Measurements from ENCODE around the gene SEC23B. TPM values are rescaled to one million over a fixed set of nuclear protein-coding genes. Genes with fewer than 3 reads are reported as not detected.
"Not testable (repeated sequence)": the region's sequence is repeated elsewhere in the genome, so short reads cannot be mapped to it uniquely, and the experiment has no call there.

The SEC23B gene
- total RNA-seq, 2 experiments from 2014 or later, result 95.3 to 119 TPM

GRCh38 chr20:18496740-18497592 is 10.8 kb upstream of the SEC23B start, which contains the start of gene RBBP9:
RBBP9 (minus strand) TSS chr20:18497225; CDS start chr20:18497167, 58 bp downstream.
- no peaks in the 10 kb centered on the region for H3K9me3 Mint-ChIP-seq (ENCODE audit: low read depth)
- ChIA-PET CTCF (interaction anchor here (0.6 to 2.6 kb wide), 5 partner anchors 10 to 110 kb away, joined by 3 to 19 read pairs (median 4); partner anchors contain the start of gene SEC23B), POLR2A (interaction anchor here (0.6 to 3.3 kb wide), 3 partner anchors 10 to 76 kb away, joined by 3 to 28 read pairs (median 12); partner anchors contain the start of genes DZANK1, POLR3F and SEC23B)
- peak within 1 kb of the TSS; percentile 83 for H3K27ac Mint-ChIP-seq
- DNase-seq, result peak; percentile 88
- peaks cover 12% of the 10 kb centered on the region for H3K4me1 Mint-ChIP-seq
- no peaks in the 10 kb centered on the region for H3K27me3 Mint-ChIP-seq
- intact Hi-C loops (cut with DNase I, micrococcal nuclease), result loop anchor here (1.0 to 2.0 kb wide), 4 partner anchors 10 to 208 kb away; partner anchors contain the start of genes DZANK1 (in 2 of the 2), POLR3F (in 2 of the 2), SEC23B (in 2 of the 2) and ZNF133 (in 1 of the 2)
- H3K4me3 Mint-ChIP-seq, result peak within 1 kb of the TSS; percentile 97
- peaks cover 6% of the 10 kb centered on the region for H3K36me3 Mint-ChIP-seq (ENCODE audit: low read depth)
- ATAC-seq, result peak; percentile 99

GRCh38 chr20:18497603-18498002 is 10.1 kb upstream of the SEC23B start:
- no peaks in the 10 kb centered on the region for H3K27me3 Mint-ChIP-seq
- POLR2A ChIA-PET, result interaction anchor here (2.5 to 3.3 kb wide), 2 partner anchors 9 to 30 kb away, joined by 12 to 28 read pairs; partner anchors contain the start of genes DZANK1, POLR3F and SEC23B
- CTCF ChIA-PET, result interaction anchor here (0.6 to 2.6 kb wide), 5 partner anchors 9 to 526 kb away, joined by 3 to 19 read pairs (median 4); partner anchors contain the start of gene SEC23B
- intact Hi-C loops (cut with DNase I, micrococcal nuclease), result loop anchor here (1.0 to 2.0 kb wide), 4 partner anchors 10 to 209 kb away; partner anchors contain the start of genes DZANK1 (in 2 of the 2), POLR3F (in 2 of the 2), SEC23B (in 2 of the 2) and ZNF133 (in 1 of the 2)
- ATAC-seq (no peak), DNase-seq (no peak)
- H3K36me3 Mint-ChIP-seq (ENCODE audit: low read depth), result peaks cover 6% of the 10 kb centered on the region
- H3K4me1 Mint-ChIP-seq, result peaks cover 12% of the 10 kb centered on the region
- peak overlapping the region; percentile 83 for H3K27ac Mint-ChIP-seq
- no peaks in the 10 kb centered on the region for H3K9me3 Mint-ChIP-seq (ENCODE audit: low read depth)
- peak overlapping the region; percentile 97 for H3K4me3 Mint-ChIP-seq

DNA sequence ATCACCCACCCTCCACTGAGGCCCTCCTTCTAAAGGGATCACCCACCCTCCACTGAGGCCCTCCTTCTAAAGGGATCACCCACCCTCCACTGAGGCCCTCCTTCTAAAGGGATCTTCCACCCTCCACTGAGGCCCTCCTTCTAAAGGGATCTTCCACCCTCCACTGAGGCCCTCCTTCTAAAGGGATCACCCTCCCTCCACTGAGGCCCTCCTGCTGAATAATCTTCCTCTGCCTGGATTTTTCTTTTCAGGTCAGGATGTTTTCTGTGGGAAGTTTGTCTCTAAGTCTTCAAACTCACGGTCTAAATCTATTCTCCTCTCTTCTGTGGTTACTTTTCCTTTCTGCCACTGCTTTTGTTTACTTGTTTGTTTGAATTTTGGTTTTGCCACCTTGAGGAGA is 6.1 kb upstream of the SEC23B start:
- DNase-seq; POLR2A ChIA-PET; ATAC-seq; H3K36me3 Mint-ChIP-seq (ENCODE audit: low read depth); H3K4me3 Mint-ChIP-seq; H3K4me1 Mint-ChIP-seq; CTCF ChIA-PET; H3K27me3 Mint-ChIP-seq; H3K27ac Mint-ChIP-seq; H3K9me3 Mint-ChIP-seq (ENCODE audit: low read depth): not testable (repeated sequence)
- intact Hi-C loops (cut with DNase I, micrococcal nuclease), result loop anchor here in 1 of 2 experiments (10.0 kb wide), 1 partner anchor 507 kb away; no protein-coding TSS in a partner anchor

- Mint-ChIP-seq H3K4me1 (peaks cover 26% of the 10 kb centered on the region), H3K4me3 (no peak overlapping the region), H3K9me3 (ENCODE audit: low read depth) (no peaks in the 10 kb centered on the region), H3K36me3 (ENCODE audit: low read depth) (peaks cover 16% of the 10 kb centered on the region), H3K27ac (no peak overlapping the region), H3K27me3 (no peaks in the 10 kb centered on the region)
- CTCF ChIA-PET, result no interaction called here
- POLR2A ChIA-PET, result no interaction called here
- DNase-seq (no peak), ATAC-seq (no peak)
- intact Hi-C loops (cut with DNase I, micrococcal nuclease), result loop anchor here (5.0 to 10.0 kb wide), 3 partner anchors 510 to 1513 kb away; partner anchors contain the start of genes NAA20 (in 1 of the 2) and RRBP1 (in 1 of the 2)
Measured at GRCh38 chr20:18504479-18505060, 3.2 kb upstream of the SEC23B start.

- POLR2A ChIA-PET, result interaction anchor here (0.7 to 2.3 kb wide), 7 partner anchors 10 to 825 kb away, joined by 3 to 28 read pairs (median 5); partner anchors contain the start of genes DZANK1, POLR3F, RBBP9 and RRBP1
Measured at GRCh38 chr20:18506744-18507143, 996 bp upstream of the SEC23B start.

GRCh38 chr20:18511571-18511970 is 3.8 kb downstream of the SEC23B start:
- Mint-ChIP-seq H3K4me1 (peaks cover 58% of the 10 kb centered on the region), H3K9me3 (ENCODE audit: low read depth) (no peaks in the 10 kb centered on the region), H3K27ac (no peak overlapping the region), H3K27me3 (no peaks in the 10 kb centered on the region), H3K4me3 (no peak overlapping the region), H3K36me3 (ENCODE audit: low read depth) (peaks cover 53% of the 10 kb centered on the region)
- intact Hi-C loops (cut with DNase I, micrococcal nuclease), result no loop called here
- DNase-seq, result no peak
- ChIA-PET CTCF (no interaction called here), POLR2A (no interaction called here)
- no peak for ATAC-seq

More at GRCh38 chr20:18506744-18507143, 996 bp upstream of the SEC23B start:
- peak overlapping the region; percentile 100 for H3K27ac Mint-ChIP-seq
- H3K36me3 Mint-ChIP-seq (ENCODE audit: low read depth), result peaks cover 33% of the 10 kb centered on the region
- no peaks in the 10 kb centered on the region for H3K9me3 Mint-ChIP-seq (ENCODE audit: low read depth)
- CTCF ChIA-PET, result interaction anchor here (0.7 to 2.4 kb wide), 10 partner anchors 9 to 1004 kb away, joined by 3 to 19 read pairs (median 3); partner anchors contain the start of genes DZANK1, RBBP9 and SMIM26
- DNase-seq, result peak; percentile 62
- peak; percentile 17 for ATAC-seq
- peaks cover 46% of the 10 kb centered on the region for H3K4me1 Mint-ChIP-seq
- H3K4me3 Mint-ChIP-seq, result peak overlapping the region; percentile 99
- H3K27me3 Mint-ChIP-seq, result no peaks in the 10 kb centered on the region
- intact Hi-C loops (cut with DNase I, micrococcal nuclease), result loop anchor here (1.0 to 10.0 kb wide), 18 partner anchors 9 to 1546 kb away; partner anchors contain the start of genes DZANK1 (in 2 of the 2), MGME1 (in 2 of the 2), NAA20 (in 2 of the 2) and POLR3F (in 2 of the 2)

DNA sequence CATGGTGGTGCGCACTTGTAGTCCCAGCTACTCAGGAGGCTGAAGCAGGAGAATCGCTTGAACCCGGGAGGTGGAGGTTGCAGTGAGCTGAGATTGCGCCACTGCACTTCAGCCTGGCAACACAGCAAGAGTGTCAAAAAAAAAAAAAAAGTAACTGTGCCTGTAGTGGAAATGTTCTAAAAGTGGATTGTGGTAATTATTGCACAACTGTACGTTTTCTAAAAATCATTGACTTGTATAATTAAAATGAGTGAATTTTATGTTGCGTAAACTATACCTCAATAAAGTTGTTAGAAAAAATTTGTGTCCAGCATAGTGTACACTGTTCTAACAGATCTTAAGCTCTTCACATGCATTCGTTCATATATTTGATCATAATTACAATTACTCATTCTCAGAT is 5.5 kb downstream of the SEC23B start:
- H3K36me3 Mint-ChIP-seq (ENCODE audit: low read depth), result peaks cover 47% of the 10 kb centered on the region
- ChIA-PET POLR2A (no interaction called here), CTCF (no interaction called here)
- H3K4me1 Mint-ChIP-seq, result peaks cover 48% of the 10 kb centered on the region
- no peak overlapping the region for H3K4me3 Mint-ChIP-seq
- DNase-seq (no peak), ATAC-seq (no peak)
- no peaks in the 10 kb centered on the region for H3K9me3 Mint-ChIP-seq (ENCODE audit: low read depth)
- intact Hi-C loops (cut with DNase I, micrococcal nuclease), result no loop called here
- no peaks in the 10 kb centered on the region for H3K27me3 Mint-ChIP-seq
- no peak overlapping the region for H3K27ac Mint-ChIP-seq

GRCh38 chr20:18514127-18514526 is 6.4 kb downstream of the SEC23B start:
- ChIA-PET CTCF (no interaction called here), POLR2A (no interaction called here)
- Mint-ChIP-seq H3K9me3 (ENCODE audit: low read depth) (no peaks in the 10 kb centered on the region), H3K4me1 (peaks cover 41% of the 10 kb centered on the region), H3K27me3 (no peaks in the 10 kb centered on the region), H3K27ac (no peak overlapping the region), H3K4me3 (no peak overlapping the region), H3K36me3 (ENCODE audit: low read depth) (peaks cover 42% of the 10 kb centered on the region)
- no peak for ATAC-seq
- no peak for DNase-seq
- intact Hi-C loops (cut with DNase I, micrococcal nuclease), result no loop called here

GRCh38 chr20:18515973-18516372 is 8.2 kb downstream of the SEC23B start:
- no peak for DNase-seq
- Mint-ChIP-seq H3K4me3 (no peak overlapping the region), H3K9me3 (ENCODE audit: low read depth) (no peaks in the 10 kb centered on the region), H3K27me3 (no peaks in the 10 kb centered on the region), H3K36me3 (ENCODE audit: low read depth) (peaks cover 27% of the 10 kb centered on the region), H3K4me1 (peaks cover 24% of the 10 kb centered on the region), H3K27ac (no peak overlapping the region)
- ChIA-PET CTCF (interaction anchor here (0.6 to 1.1 kb wide), 3 partner anchors 9 to 285 kb away, joined by 3 to 4 read pairs (median 3); partner anchors contain the start of gene SEC23B), POLR2A (interaction anchor here (0.8 kb wide), 1 partner anchor 80 kb away, joined by 5 read pairs; no protein-coding TSS in a partner anchor)
- ATAC-seq, result no peak
- intact Hi-C loops (cut with DNase I, micrococcal nuclease), result no loop called here

GRCh38 chr20:18522066-18522465 is 14.3 kb downstream of the SEC23B start:
- H3K27ac Mint-ChIP-seq; DNase-seq; ATAC-seq; H3K4me3 Mint-ChIP-seq; CTCF ChIA-PET; H3K9me3 Mint-ChIP-seq (ENCODE audit: low read depth); H3K27me3 Mint-ChIP-seq; H3K4me1 Mint-ChIP-seq; intact Hi-C loops (cut with DNase I, micrococcal nuclease); POLR2A ChIA-PET: not testable (repeated sequence)
- H3K36me3 Mint-ChIP-seq (ENCODE audit: low read depth), result peaks cover 14% of the 10 kb centered on the region

DNA sequence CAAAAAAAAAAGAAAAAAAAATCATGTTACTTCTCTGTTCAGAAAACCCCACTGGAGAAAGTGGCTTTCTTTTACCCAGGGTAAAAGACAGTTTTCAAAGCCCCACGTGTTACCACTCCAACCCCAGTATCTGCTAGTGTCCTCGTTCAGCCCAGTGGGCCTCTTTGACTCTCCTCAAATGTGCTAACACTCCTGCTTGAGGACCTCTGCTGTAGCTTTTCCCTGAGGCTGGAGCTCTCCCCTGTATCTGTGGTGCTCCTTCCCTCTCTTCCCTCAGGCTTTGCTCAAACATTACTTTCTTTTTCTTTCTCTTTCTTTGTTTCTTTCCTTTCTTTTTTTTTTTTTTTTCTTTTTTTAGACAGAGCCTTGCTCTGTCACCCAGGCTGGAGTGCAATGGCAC is 15.3 kb downstream of the SEC23B start:
- H3K27me3 Mint-ChIP-seq, result no peaks in the 10 kb centered on the region
- H3K36me3 Mint-ChIP-seq (ENCODE audit: low read depth), result peaks cover 20% of the 10 kb centered on the region
- H3K27ac Mint-ChIP-seq, result no peak overlapping the region
- intact Hi-C loops (cut with DNase I, micrococcal nuclease), result no loop called here
- no peak overlapping the region for H3K4me3 Mint-ChIP-seq
- ChIA-PET POLR2A (no interaction called here), CTCF (interaction anchor here (0.7 kb wide), 1 partner anchor 371 kb away, joined by 4 read pairs; no protein-coding TSS in a partner anchor)
- no peaks in the 10 kb centered on the region for H3K9me3 Mint-ChIP-seq (ENCODE audit: low read depth)
- DNase-seq (no peak), ATAC-seq (no peak)
- H3K4me1 Mint-ChIP-seq, result no peaks in the 10 kb centered on the region
